Calu3 (cell line): ENCODE data around the gene ZNF615. TPM values are rescaled to one million over a fixed set of nuclear protein-coding genes. Genes with fewer than 3 reads are reported as not detected.

Experiments used
- BruUV-seq: library from RNA; stranded (reverse); fragments of 400-500 nt; replicated peaks from 2 replicates; lab custom pipeline; 2021; lab: Mats Ljungman, UMichigan
- CTCF ChIA-PET: fragments of 300-600 bp; sonication (Branson Sonifier 250); formaldehyde crosslinking; loops from one replicate; lab custom pipeline; 2022; ENCODE audit warnings: antibody characterized with exemption; lab: Charles Lee
- DNase-seq: peaks from one replicate; pipeline ENCODE4 v3.0.0; 2022
- H3K27ac Mint-ChIP-seq: one replicate; pipeline ENCODE4 v1.8.0; 2022; ENCODE audit warnings: mixed read lengths; ENCODE audit not compliant: unreplicated experiment
- H3K27me3 Mint-ChIP-seq: one replicate; pipeline ENCODE4 v1.8.0; 2022; ENCODE audit warnings: mixed read lengths; ENCODE audit not compliant: unreplicated experiment
- H3K36me3 Mint-ChIP-seq: one replicate; pipeline ENCODE4 v1.8.0; 2022; ENCODE audit warnings: mild to moderate bottlenecking, moderate library complexity, mixed read lengths; ENCODE audit not compliant: insufficient read depth, unreplicated experiment
- H3K4me1 Mint-ChIP-seq: one replicate; pipeline ENCODE4 v1.8.0; 2022; ENCODE audit warnings: mild to moderate bottlenecking, low read depth, mixed read lengths; ENCODE audit not compliant: unreplicated experiment
- H3K4me3 Mint-ChIP-seq: one replicate; pipeline ENCODE4 v1.8.0; 2022; ENCODE audit warnings: mild to moderate bottlenecking, low read depth, moderate library complexity, mixed read lengths; ENCODE audit not compliant: unreplicated experiment
- H3K9me3 Mint-ChIP-seq: one replicate; pipeline ENCODE4 v1.8.0; 2022; ENCODE audit warnings: low read depth, mixed read lengths; ENCODE audit not compliant: unreplicated experiment
- CTCF ChIP-seq: fragments of 200-600 bp; IDR thresholded peaks from one replicate; pipeline ENCODE4 v1.8.0; 2022; ENCODE audit warnings: antibody characterized with exemption; ENCODE audit not compliant: unreplicated experiment
- intact Hi-C: fragments of 100-400 bp; cut with micrococcal nuclease; formaldehyde crosslinking; loops from one replicate; pipeline ENCODE4 v1.10.0; 2022; ENCODE audit not compliant: unreplicated experiment
- total RNA-seq: library from RNA; stranded (reverse); gene quantifications from 2 replicates; pipeline ENCODE4 v1.2.3, GENCODE V29; 2022

ZNF615 gene
- total RNA-seq, 1 experiment from 2014 or later: 7.3 TPM

GRCh38 chr19:52022193-52022592 is 14.2 kb upstream of the ZNF615 start:
- Mint-ChIP-seq H3K9me3 (peaks cover 22% of the 10 kb centered on the region), H3K36me3 (peaks cover 75% of the 10 kb centered on the region), H3K4me1 (peaks cover 4% of the 10 kb centered on the region), H3K4me3 (no peak overlapping the region), H3K27me3 (no peaks in the 10 kb centered on the region), H3K27ac (no peak overlapping the region)
- TF ChIP-seq CTCF: no peak
- intact Hi-C loops: no loop called here
- DNase-seq: no peak
- no TSS peak for BruUV-seq
- CTCF ChIA-PET: interaction anchor here (0.6 kb wide), 1 partner anchor 75 kb away, joined by 3 read pairs; no protein-coding TSS in a partner anchor

GRCh38 chr19:52020506-52020905 is 12.5 kb upstream of the ZNF615 start:
- TF ChIP-seq CTCF: no peak
- intact Hi-C loops: no loop called here
- CTCF ChIA-PET: no interaction called here
- Mint-ChIP-seq H3K36me3 (peaks cover 84% of the 10 kb centered on the region), H3K4me1 (no peaks in the 10 kb centered on the region), H3K4me3 (no peak overlapping the region), H3K27me3 (no peaks in the 10 kb centered on the region), H3K9me3 (peaks cover 25% of the 10 kb centered on the region), H3K27ac (no peak overlapping the region)
- DNase-seq: no peak
- no TSS peak for BruUV-seq

- CTCF ChIA-PET: no interaction called here
- no TSS peak for BruUV-seq
- Mint-ChIP-seq H3K36me3 (peaks cover 29% of the 10 kb centered on the region), H3K4me1 (peaks cover 9% of the 10 kb centered on the region), H3K9me3 (peaks cover 11% of the 10 kb centered on the region), H3K27ac (no peak overlapping the region), H3K27me3 (no peaks in the 10 kb centered on the region), H3K4me3 (no peak overlapping the region)
- no peak for TF ChIP-seq CTCF
- intact Hi-C loops: no loop called here
- DNase-seq: no peak
Observed at GRCh38 chr19:52010674-52011073, 2.7 kb upstream of the ZNF615 start.

GRCh38 chr19:52007451-52007805 is 583 bp downstream of the ZNF615 start:
- DNase-seq: peak; percentile 27
- Mint-ChIP-seq H3K36me3 (peaks cover 20% of the 10 kb centered on the region), H3K9me3 (peaks cover 9% of the 10 kb centered on the region), H3K4me3 (peak overlapping the region; percentile 94), H3K4me1 (peaks cover 9% of the 10 kb centered on the region), H3K27ac (peak overlapping the region; percentile 73), H3K27me3 (no peaks in the 10 kb centered on the region)
- BruUV-seq: TSS peak; percentile 38
- CTCF ChIA-PET: interaction anchor here (0.6 kb wide), 1 partner anchor 23 kb away, joined by 4 read pairs; no protein-coding TSS in a partner anchor
- TF ChIP-seq CTCF: no peak
- intact Hi-C loops: loop anchor here (10.0 kb wide), 1 partner anchor 227 kb away; no protein-coding TSS in a partner anchor
